Measurements from ENCODE around the gene ACBD4.

Gene ACBD4

GRCh38 chr17:45172232-45172540 is 36.7 kb downstream of the ACBD4 start:
- H3K4me3 ChIP-seq (ENCODE audit: low read length), result peak overlapping the region; percentile 62
- DNase-seq (ENCODE audit: low read depth), result no peak
- TF ChIP-seq CTCF (IDR thresholded peaks at IDR 0.05; ENCODE audit: insufficient read depth, low read depth, low read length, missing control alignments), result no peak

GRCh38 chr17:45172541-45173286 is 37.2 kb downstream of the ACBD4 start:
- peak; percentile 89 for DNase-seq (ENCODE audit: low read depth)
- peak; percentile 31 for TF ChIP-seq CTCF (IDR thresholded peaks at IDR 0.05; ENCODE audit: insufficient read depth, low read depth, low read length, missing control alignments)
- H3K4me3 ChIP-seq (ENCODE audit: low read length), result peak overlapping the region; percentile 62

- no peak for TF ChIP-seq CTCF (IDR thresholded peaks at IDR 0.05; ENCODE audit: insufficient read depth, low read depth, low read length, missing control alignments)
- no peak for DNase-seq (ENCODE audit: low read depth)
- no peak overlapping the region for H3K4me3 ChIP-seq (ENCODE audit: low read length)
These were observed 40.2 kb downstream of the ACBD4 start for GRCh38 chr17:45175759-45176115.

- TF ChIP-seq CTCF (IDR thresholded peaks at IDR 0.05; ENCODE audit: insufficient read depth, low read depth, low read length, missing control alignments), result no peak
- H3K4me3 ChIP-seq (ENCODE audit: low read length), result no peak overlapping the region
- no peak for DNase-seq (ENCODE audit: low read depth)
These were observed 42.1 kb downstream of the ACBD4 start for GRCh38 chr17:45177563-45177962.

GRCh38 chr17:45184144-45184543 is 48.7 kb downstream of the ACBD4 start:
- DNase-seq (ENCODE audit: low read depth), result peak; percentile 40
- no peak for TF ChIP-seq CTCF (IDR thresholded peaks at IDR 0.05; ENCODE audit: insufficient read depth, low read depth, low read length, missing control alignments)
- H3K4me3 ChIP-seq (ENCODE audit: low read length), result no peak overlapping the region

- no peak for TF ChIP-seq CTCF (IDR thresholded peaks at IDR 0.05; ENCODE audit: insufficient read depth, low read depth, low read length, missing control alignments)
- H3K4me3 ChIP-seq (ENCODE audit: low read length), result no peak overlapping the region
- no peak for DNase-seq (ENCODE audit: low read depth)
These were observed 51.4 kb downstream of the ACBD4 start for GRCh38 chr17:45186801-45187354.

- no peak for TF ChIP-seq CTCF (IDR thresholded peaks at IDR 0.05; ENCODE audit: insufficient read depth, low read depth, low read length, missing control alignments)
- no peak for DNase-seq (ENCODE audit: low read depth)
- H3K4me3 ChIP-seq (ENCODE audit: low read length), result no peak overlapping the region
These were observed 53.5 kb downstream of the ACBD4 start for GRCh38 chr17:45189009-45189408.

Measured in epithelial cell of esophagus (primary cell).